ENCODE results near the gene SPTSSA.
"Not testable (repeated sequence)": the region's sequence is repeated elsewhere in the genome, so short reads cannot be mapped to it uniquely, and the experiment has no call there.

Gene SPTSSA

DNA sequence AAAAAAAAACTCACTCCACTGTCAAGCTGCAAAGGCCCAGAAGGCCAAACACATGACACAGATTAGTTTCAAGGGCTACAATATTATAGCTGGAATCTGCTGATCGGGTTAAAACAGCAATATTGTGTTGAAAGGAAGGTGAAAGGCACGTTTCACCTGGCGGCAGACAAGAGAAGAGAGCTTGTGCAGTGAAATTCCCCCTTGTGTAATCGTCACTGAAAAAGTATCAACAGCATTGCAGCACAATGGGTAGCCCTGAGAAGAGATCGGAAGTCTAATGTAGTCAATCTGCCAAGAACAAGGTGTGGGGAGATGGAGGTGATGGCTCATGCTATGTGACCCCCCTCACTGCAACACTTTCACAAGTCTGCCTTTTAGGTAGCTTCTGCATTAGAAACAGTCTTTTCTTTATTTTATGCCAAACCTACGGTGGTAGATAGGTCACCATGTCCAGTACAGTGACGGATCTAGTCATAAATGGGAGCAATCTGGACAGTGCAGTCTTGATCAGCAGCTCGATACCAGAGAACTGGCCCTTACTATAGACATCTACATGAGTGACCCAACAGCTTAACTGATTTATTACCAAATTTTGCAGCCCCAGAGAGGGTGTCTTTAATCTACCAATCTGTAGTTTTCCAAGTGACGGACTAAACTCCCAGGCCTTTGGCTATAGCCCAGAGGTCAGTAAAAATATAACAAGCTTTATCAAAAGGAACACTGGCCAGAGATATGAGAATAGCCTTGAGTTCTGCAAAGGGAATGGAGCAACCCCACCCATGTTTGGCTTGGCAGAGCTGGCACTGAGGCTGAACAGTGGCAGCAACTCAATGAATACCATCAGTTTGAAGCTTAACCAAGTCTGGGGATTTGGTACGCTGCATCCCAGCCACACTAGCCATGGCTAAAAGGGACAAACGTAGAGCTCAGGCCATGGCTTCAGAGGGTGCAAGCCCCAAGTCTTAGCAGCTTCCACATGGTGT lies 35.4 kb downstream of the SPTSSA start:
- no peak for DNase-seq (ENCODE audit: low spot score)

DNA sequence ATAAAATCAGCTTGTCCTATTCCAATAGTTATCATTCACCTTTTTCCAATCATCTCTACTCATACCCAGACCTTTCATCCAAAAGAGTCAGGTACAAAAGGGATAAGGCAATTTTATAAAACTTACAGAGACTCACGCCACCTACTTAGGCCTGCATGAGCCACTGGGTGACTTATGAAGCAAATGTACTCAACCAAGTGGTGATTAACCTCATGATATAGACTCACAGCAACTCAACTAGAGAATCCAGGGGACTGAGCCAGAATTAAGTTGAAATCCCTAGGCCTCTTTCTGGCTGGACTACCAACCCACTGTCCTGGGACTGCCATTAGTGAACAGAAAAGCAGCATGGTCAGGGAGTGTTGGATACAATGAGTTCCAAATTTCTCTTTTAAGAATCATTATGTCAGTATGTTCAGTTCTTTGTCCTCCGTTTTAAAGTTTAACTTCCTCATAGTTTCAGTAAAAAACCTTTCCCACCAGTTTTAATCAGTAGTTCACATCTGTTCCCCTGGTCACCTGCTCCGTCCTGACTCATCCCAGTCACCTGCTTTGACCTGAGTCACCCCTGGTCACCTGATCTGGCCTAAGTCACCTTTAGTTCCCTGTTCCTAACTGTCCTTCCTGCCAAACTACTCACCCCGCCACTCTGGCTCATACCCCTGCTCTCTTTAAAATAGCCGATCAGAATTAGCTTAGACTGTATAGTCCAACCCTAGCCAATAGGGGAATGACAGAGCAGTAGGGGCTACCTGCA lies 36.8 kb downstream of the SPTSSA start:
- no peak for DNase-seq (ENCODE audit: low spot score)

DNA sequence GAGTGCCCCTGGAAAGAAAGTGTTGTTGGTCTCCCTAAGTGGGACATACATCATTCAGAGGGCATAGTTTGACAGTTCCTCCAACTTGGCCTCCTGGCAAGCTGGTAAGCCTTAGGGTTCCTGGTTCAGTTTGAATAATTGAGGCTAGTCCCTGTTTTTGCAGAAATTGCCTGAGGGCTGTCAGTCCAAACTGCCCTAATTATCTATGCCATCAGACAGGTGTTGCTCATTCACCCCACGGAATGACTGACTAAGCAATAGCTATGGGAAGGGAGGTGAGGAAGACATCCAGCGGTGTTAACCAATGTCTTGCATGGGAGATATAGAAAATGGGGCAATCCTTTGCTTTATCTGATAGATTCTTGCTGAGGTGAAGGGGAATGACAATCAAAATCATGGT lies 37.6 kb downstream of the SPTSSA start:
- no peak for DNase-seq (ENCODE audit: low spot score)

DNA sequence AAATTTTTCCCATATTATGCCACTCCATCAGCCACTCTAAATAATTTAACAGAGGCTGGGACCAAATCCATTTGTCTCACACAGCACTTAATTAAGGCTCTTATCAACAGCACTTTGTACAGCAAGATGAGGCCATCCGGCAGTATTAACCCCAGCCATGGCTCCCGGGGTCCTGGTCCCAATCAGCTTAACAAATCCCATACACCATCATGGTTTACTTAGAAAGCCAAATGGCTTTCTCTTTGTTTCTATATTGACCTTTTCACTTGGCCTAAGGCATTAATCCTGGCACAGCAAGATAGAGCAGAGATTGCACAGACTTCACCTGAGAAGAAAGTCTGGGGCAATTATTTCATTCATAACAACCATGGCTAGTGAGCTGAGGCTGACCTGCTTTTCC lies 38.6 kb downstream of the SPTSSA start:
- DNase-seq (ENCODE audit: low spot score) = no peak

DNA sequence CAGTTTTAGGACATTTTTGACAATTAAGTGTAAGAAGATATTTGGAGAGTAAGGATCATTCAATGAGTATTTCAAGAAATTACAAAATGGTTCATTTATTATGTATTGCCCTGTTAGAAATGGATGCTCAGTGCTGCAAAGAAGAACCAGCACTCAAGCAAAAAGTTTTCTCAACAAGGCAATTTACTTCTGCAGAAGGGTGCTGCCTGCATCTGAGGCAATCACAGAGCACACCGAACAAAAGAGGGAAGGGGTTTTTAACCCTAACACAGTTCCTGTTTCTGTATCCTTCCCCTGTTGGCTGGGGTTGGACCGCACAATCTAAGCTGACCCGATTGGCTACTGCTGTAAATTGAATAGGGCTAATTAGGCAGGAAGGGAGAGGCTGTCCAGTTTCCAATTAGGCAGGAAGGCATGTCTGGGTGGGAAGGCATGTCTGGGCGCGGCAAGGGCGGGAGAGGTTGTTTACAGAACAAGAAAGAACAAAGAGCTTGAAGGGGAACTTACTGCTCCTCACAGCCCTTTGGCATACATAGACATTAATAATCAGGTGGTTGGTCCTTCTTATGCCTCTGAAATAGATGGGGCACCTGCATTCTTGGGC lies 41.4 kb downstream of the SPTSSA start:
- no peak for DNase-seq (ENCODE audit: low spot score)

DNA sequence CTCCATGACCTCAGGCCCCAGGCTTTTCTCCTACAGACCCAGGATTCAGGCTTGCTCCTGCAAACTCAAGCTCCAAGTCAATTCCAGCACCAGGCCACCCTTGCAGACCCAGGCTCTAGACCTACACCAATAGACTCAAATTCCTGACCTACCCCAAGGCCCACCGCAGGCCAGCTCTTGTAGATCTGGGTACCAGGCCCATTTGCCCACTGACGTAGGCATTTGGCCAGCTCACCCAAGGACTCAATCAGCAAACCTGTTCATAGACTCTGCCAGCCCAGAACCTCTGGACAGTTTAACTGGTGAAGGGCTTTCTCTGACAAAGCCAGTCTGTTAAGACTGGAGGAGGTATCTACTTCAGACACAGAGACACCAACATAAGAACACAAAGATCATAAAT lies 52.3 kb downstream of the SPTSSA start:
- DNase-seq (ENCODE audit: low spot score) = no peak

DNA sequence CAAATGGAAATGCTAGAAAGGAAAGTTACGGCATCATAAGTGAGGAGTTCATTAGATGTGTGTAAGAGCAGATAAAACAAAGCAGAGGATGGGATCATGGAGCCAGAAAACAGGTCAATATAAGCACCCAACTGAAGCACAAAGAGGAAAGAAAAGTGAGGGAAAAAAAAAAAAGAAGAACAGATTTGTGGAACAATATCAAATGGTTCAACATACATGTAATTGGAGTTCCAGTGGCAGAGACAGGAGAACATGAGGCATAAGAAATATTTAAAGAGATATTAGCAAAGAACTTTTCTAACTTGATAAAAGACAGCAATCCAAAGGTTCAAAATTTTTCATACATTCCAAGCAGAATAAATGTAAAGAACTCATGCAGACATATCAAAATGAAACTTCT lies 54.1 kb downstream of the SPTSSA start:
- DNase-seq (ENCODE audit: low spot score) = no peak

DNA sequence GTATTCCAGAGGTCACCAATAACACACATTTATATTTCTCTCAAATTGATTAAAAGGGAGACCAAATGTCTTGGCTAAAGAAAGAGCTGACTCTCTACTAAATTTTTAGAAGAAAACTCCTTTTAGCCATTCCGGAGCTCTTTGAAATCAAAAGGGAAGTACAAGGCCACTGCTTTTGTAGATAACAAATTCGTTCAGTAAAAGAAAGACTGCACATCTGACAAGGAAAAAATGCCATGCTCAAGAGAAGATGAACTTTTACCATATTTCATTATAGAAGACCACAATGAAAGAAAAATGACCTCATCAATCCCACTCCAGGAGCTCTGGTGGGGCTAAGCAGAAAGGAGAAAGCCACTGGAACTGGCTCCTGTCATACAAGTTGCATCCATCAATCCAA lies 57.6 kb downstream of the SPTSSA start:
- DNase-seq (ENCODE audit: low spot score) = no peak

DNA sequence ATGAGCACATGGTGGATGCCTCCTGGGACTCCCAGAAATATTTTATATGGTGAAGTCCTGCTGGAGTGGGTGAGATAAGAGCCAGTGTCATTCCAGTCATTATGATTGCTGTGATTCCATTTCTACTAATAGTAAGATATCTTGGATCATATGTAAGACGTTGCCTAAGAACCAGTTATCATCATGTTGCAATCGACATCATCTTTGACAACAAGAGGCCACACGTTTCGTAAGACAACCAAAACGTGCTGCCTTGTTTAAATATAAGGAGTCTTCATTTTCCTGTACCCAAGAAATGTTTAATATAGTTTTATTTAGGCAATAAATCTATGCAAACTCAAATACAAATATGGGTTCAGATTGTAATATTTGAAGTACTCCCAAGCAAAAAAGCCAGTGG lies 58.4 kb downstream of the SPTSSA start:
- DNase-seq (ENCODE audit: low spot score) = no peak

GRCh38 chr14:34398024-34398423 lies 64.0 kb downstream of the SPTSSA start:
- DNase-seq (ENCODE audit: low spot score) = no peak

DNA sequence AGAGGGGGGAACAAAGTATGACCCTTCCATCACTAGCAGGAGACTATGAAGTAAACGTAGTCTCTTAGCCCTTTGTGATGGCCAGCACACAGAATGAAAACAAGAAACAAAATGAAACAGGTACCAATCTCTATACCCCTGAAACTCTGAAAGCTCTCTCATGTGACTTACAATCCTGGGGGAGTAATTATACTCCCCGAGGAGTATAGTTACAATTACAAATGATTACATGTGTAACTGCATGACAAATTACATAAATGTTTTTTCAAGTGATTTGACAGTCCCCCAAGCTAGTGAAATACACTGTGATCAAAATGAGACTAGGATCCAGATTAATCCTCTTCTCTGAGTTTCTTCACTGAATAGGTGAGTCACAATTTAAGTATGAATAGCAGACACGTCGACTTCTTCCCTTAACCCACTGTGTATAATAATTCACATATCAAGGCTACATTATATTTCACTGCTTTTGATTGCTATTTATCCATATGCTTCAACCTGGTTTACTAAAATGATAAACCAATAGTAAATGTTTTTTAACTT lies 74.0 kb downstream of the SPTSSA start:
- DNase-seq (ENCODE audit: low spot score) = no peak

DNA sequence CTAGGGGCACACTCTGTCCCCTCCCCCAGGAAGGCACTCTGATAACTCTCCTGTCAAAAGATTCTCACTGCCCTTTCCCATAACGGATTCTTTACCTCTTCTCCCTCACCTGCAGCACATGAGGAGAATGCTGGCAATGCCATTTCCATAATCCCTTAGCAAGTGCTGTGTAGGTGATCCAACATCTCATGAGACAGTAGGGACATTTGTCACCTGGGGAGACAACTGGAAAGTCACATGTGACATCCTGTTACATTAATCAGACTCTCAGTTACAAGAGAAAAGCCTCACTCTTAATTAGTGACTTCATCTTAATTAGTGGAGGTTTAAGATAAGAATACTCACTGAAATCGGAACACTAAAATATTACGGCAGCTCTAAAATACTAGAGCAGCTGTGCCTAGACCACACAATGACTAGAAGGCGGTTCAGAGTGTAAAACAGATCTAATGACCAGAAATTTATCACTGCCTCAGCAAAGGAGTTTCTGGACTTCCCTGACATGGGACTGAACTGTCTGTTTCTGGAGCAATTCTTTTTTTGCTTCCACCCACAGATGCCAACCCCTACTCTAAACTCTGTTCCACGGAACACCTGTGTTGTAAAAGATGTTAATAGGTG lies 75.1 kb downstream of the SPTSSA start:
- no peak for DNase-seq (ENCODE audit: low spot score)

- not testable (repeated sequence) for DNase-seq (ENCODE audit: low spot score)
These were observed 76.2 kb downstream of the SPTSSA start for GRCh38 chr14:34385881-34386280.

- no peak for DNase-seq (ENCODE audit: low spot score)
These were observed 78.2 kb downstream of the SPTSSA start for GRCh38 chr14:34383839-34384238.

Measured in putamen (tissue), 1 donor.